HepG2 (cell line): ENCODE measurements around the gene POLRMT. TPM values are rescaled to one million over a fixed set of nuclear protein-coding genes. Genes with fewer than 3 reads are reported as not detected.

Source experiments
- ARNT2 ChIP-seq: sonication (generic); formaldehyde crosslinking; IDR thresholded peaks from 2 replicates; pipeline ENCODE4 v1.8.0; 2022; ENCODE audit warnings: mild to moderate bottlenecking, low read depth, missing genetic modification reagents, moderate library complexity
- CEBPG ChIP-seq: IDR thresholded peaks from 2 replicates; pipeline ENCODE4 v1.6.1; 2016
- EED ChIP-seq: sonication (generic); formaldehyde crosslinking; IDR thresholded peaks from 2 replicates; pipeline ENCODE4 v1.5.0; 2020; ENCODE audit warnings: mild to moderate bottlenecking, missing genetic modification reagents
- HCFC1 ChIP-seq: fragments of 150-350 bp; IDR thresholded peaks from 2 replicates; pipeline ENCODE4 v1.6.1; 2014; ENCODE audit warnings: low read depth, low read length
- HINFP ChIP-seq: sonication (generic); formaldehyde crosslinking; IDR thresholded peaks from 2 replicates; pipeline ENCODE4 v1.4.0; 2020; ENCODE audit warnings: low read depth, mild to moderate bottlenecking, missing genetic modification reagents
- HOXA9 ChIP-seq: sonication (generic); formaldehyde crosslinking; IDR thresholded peaks from 2 replicates; pipeline ENCODE4 v1.8.1; 2022; ENCODE audit warnings: missing genetic modification reagents, mild to moderate bottlenecking, moderate library complexity, borderline replicate concordance
- KAT7 ChIP-seq: IDR thresholded peaks from 2 replicates; pipeline ENCODE4 v1.6.1; 2018; ENCODE audit warnings: borderline replicate concordance, missing compliant biosample characterization
- KLF15 ChIP-seq: sonication (generic); formaldehyde crosslinking; IDR thresholded peaks from 2 replicates; pipeline ENCODE4 v1.8.1; 2023; ENCODE audit warnings: borderline replicate concordance, mild to moderate bottlenecking, inconsistent platforms, missing genetic modification reagents, mixed read lengths
- MED1 ChIP-seq: sonication (generic); formaldehyde crosslinking; IDR thresholded peaks from 2 replicates; pipeline ENCODE4 v1.4.0; 2020; ENCODE audit warnings: missing genetic modification reagents
- PCBP1 ChIP-seq: fragments of 200-400 bp; formaldehyde crosslinking; IDR thresholded peaks from 2 replicates; pipeline ENCODE4 v1.6.1; 2017; ENCODE audit warnings: mild to moderate bottlenecking, low read depth, low read length, borderline replicate concordance
- RAD21 ChIP-seq: fragments of 450-650 bp; formaldehyde crosslinking; IDR thresholded peaks from 2 replicates; pipeline ENCODE4 v1.5.0; 2020; ENCODE audit warnings: mild to moderate bottlenecking
- REPIN1 ChIP-seq: sonication (generic); formaldehyde crosslinking; IDR thresholded peaks from 2 replicates; pipeline ENCODE4 v1.8.0; 2022; ENCODE audit warnings: missing genetic modification reagents, low read depth, mild to moderate bottlenecking, borderline replicate concordance
- SIN3A ChIP-seq: IDR thresholded peaks from 2 replicates; pipeline ENCODE4 v1.6.1; 2011; ENCODE audit warnings: low read depth, mild to moderate bottlenecking, control low read depth, low read length, borderline replicate concordance
- TEAD2 ChIP-seq: sonication (generic); formaldehyde crosslinking; IDR thresholded peaks from 2 replicates; pipeline ENCODE4 v1.9.0; 2021; ENCODE audit warnings: missing genetic modification reagents
- ZBTB20 ChIP-seq: sonication (generic); formaldehyde crosslinking; IDR thresholded peaks from 2 replicates; pipeline ENCODE4 v1.8.1; 2023; ENCODE audit warnings: missing genetic modification reagents, low read depth, mild to moderate bottlenecking, borderline replicate concordance
- ZKSCAN5 ChIP-seq: sonication (generic); formaldehyde crosslinking; IDR thresholded peaks from 2 replicates; pipeline ENCODE4 v1.5.1; 2020; ENCODE audit warnings: mild to moderate bottlenecking, missing genetic modification reagents
- ZNF576 ChIP-seq: sonication (generic); formaldehyde crosslinking; IDR thresholded peaks from 2 replicates; pipeline ENCODE4 v1.4.0; 2020; ENCODE audit warnings: mild to moderate bottlenecking, missing genetic modification reagents
- ZNF607 ChIP-seq: sonication (generic); formaldehyde crosslinking; IDR thresholded peaks from 2 replicates; pipeline ENCODE4 v1.5.1; 2020; ENCODE audit warnings: missing genetic modification reagents, mild to moderate bottlenecking, borderline replicate concordance
- ZNF678 ChIP-seq: sonication (generic); formaldehyde crosslinking; IDR thresholded peaks from 2 replicates; pipeline ENCODE4 v1.4.0; 2020; ENCODE audit warnings: mild to moderate bottlenecking, missing genetic modification reagents
- ZNF709 ChIP-seq: sonication (generic); formaldehyde crosslinking; IDR thresholded peaks from 2 replicates; pipeline ENCODE4 v1.5.0; 2020; ENCODE audit warnings: mild to moderate bottlenecking, missing genetic modification reagents
- ZSCAN30 ChIP-seq: sonication (generic); formaldehyde crosslinking; IDR thresholded peaks from 2 replicates; pipeline ENCODE4 v1.5.0; 2020; ENCODE audit warnings: mild to moderate bottlenecking, missing genetic modification reagents
- ZSCAN5A ChIP-seq: sonication (generic); formaldehyde crosslinking; IDR thresholded peaks from 2 replicates; pipeline ENCODE4 v1.8.0; 2022; ENCODE audit warnings: mild to moderate bottlenecking, missing genetic modification reagents, borderline replicate concordance
- ZSCAN9 ChIP-seq: IDR thresholded peaks from 2 replicates; pipeline ENCODE4 v1.6.1; 2016; ENCODE audit warnings: borderline replicate concordance
- polyA plus RNA-seq, 8 experiments: library from polyadenylated mRNA; depleted of rRNA in 3 of 8; stranded (reverse) in 7 of 8; unstranded in 1 of 8; fragments of >200 nt; fragmentation: Illumina TruSeq in 4 of 8; extraction: Trizol in 4 of 8; gene quantifications; 2 replicates each; pipeline versions ENCODE4 v1.2.1 to v1.2.3, GENCODE V29; 2011 to 2016; ENCODE audit warnings: low read depth in 4 of 8, missing spikeins in 1 of 8, mixed read lengths in 1 of 8; ENCODE audit not compliant: insufficient read depth in 1 of 8
- total RNA-seq, 5 experiments: library from RNA; depleted of rRNA; stranded (reverse); fragments of >200 nt; fragmentation: Illumina TruSeq; extraction: Trizol; gene quantifications; 2 replicates each; pipeline ENCODE4 v1.2.3, GENCODE V29; 2016; ENCODE audit warnings: low read depth in 1 of 5
- TF ChIP-seq, protein P1 (sequence below): sonication (generic); formaldehyde crosslinking; IDR thresholded peaks from 2 replicates; pipeline ENCODE4 v1.9.0; 2021; ENCODE audit warnings: missing genetic modification reagents, mild to moderate bottlenecking, borderline replicate concordance
- TF ChIP-seq, protein P2 (sequence below): sonication (generic); formaldehyde crosslinking; IDR thresholded peaks from 2 replicates; pipeline ENCODE4 v1.8.0; 2022; ENCODE audit warnings: missing genetic modification reagents, low read depth, mild to moderate bottlenecking, borderline replicate concordance

POLRMT gene
- total and polyA plus RNA-seq, 2 of the 13 experiments (the other 11 are each of a cell fraction or from before 2014, with no cell fraction given): 78.0 to 101 TPM

DNA sequence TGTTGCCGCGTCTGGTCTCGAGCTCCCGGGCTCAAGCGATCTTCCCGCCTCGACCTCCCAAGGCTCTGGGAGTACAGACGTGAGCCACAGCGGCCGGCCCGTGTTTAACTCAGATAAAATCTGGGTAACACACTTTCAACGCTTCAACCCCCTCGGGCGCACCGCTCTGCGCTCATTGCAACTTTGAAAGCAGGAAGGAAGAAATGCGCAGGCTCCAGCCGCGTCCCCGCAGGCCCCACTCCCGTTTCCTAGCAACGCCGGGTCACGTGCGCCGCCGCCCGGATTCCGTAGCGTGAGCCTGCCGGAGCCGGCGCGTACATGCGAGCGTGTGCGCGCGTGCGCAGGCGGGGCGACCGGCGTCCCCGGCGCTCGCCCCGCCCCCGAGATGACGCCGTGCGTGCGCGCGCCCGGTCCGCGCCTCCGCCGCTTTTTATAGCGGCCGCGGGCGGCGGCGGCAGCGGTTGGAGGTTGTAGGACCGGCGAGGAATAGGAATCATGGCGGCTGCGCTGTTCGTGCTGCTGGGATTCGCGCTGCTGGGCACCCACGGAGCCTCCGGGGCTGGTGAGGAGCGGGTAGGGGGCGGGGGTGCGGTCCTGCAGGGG lies 61.1 kb downstream of the POLRMT start, which contains the start of gene BSG (continued):
- TF ChIP-seq ZNF709 (peak; percentile 93), ZSCAN9 (peak; percentile 88), ZSCAN5A (CRISPR knock-in tag) (no peak), MED1 (CRISPR knock-in tag) (peak; percentile 71), PCBP1 (0 out of 2 replicates have a peak, but pooled peaks have one; percentile 51), ZNF607 (CRISPR knock-in tag) (peak; percentile 44; the same call in 1 of the 2 replicates), REPIN1 (CRISPR knock-in tag) (no peak; the same call in 1 of the 2 replicates), RAD21 (CRISPR knock-in tag) (peak; percentile 70), ZNF576 (no peak), ARNT2 (peak; percentile 69), EED (CRISPR knock-in tag) (peak; percentile 34; the same call in 1 of the 2 replicates), CEBPG (CRISPR knock-in tag) (no peak), ZSCAN30 (CRISPR knock-in tag) (0 out of 2 replicates have a peak, but pooled peaks have one; percentile 16), SIN3A (peak; percentile 92; the same call in 1 of the 2 replicates), KLF15 (no peak), HINFP (CRISPR knock-in tag) (0 out of 2 replicates have a peak, but pooled peaks have one; percentile 75), HCFC1 (peak; percentile 42; the same call in 1 of the 2 replicates), TEAD2 (0 out of 2 replicates have a peak, but pooled peaks have one; percentile 22), KAT7 (CRISPR knock-in tag) (peak; percentile 38; the same call in 1 of the 2 replicates), HOXA9 (CRISPR knock-in tag) (no peak), ZNF678 (CRISPR knock-in tag) (peak; percentile 35; the same call in 1 of the 2 replicates), ZKSCAN5 (no peak), ZBTB20 (CRISPR knock-in tag) (0 out of 2 replicates have a peak, but pooled peaks have one; percentile 32)
- TF ChIP-seq, protein P1, sequence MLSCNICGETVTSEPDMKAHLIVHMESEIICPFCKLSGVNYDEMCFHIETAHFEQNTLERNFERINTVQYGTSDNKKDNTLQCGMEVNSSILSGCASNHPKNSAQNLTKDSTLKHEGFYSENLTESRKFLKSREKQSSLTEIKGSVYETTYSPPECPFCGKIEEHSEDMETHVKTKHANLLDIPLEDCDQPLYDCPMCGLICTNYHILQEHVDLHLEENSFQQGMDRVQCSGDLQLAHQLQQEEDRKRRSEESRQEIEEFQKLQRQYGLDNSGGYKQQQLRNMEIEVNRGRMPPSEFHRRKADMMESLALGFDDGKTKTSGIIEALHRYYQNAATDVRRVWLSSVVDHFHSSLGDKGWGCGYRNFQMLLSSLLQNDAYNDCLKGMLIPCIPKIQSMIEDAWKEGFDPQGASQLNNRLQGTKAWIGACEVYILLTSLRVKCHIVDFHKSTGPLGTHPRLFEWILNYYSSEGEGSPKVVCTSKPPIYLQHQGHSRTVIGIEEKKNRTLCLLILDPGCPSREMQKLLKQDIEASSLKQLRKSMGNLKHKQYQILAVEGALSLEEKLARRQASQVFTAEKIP: no peak
- TF ChIP-seq, protein P2, sequence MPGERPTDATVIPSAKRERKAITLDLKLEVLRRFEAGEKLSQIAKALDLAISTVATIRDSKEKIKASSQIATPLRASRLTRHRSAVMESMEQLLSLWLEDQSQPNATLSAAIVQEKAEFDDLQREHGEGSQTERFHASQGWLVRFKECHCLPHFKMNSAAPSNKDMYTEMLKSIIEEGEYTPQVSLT (CRISPR knock-in tag): no peak
